Lower leg skin (tissue), 3 donors: Measurements from ENCODE around the gene GABARAP.

Source experiments
- POLR2A ChIP-seq, 2 donors: fragments of 450-650 bp; IDR thresholded peaks; one replicate each; pipeline ENCODE4 v1.6.1; 2016 to 2017; ENCODE audit warnings: antibody characterized with exemption in 2 of 2, mild to moderate bottlenecking in 1 of 2, moderate library complexity in 1 of 2
- TF ChIP-seq, protein P1 (sequence below), 3 donors: fragments of 450-650 bp; IDR thresholded peaks; one replicate each; pipeline ENCODE4 v1.5.1; 2016; ENCODE audit warnings: antibody characterized with exemption in 3 of 3, mild to moderate bottlenecking in 3 of 3, moderate library complexity in 2 of 3

DNA sequence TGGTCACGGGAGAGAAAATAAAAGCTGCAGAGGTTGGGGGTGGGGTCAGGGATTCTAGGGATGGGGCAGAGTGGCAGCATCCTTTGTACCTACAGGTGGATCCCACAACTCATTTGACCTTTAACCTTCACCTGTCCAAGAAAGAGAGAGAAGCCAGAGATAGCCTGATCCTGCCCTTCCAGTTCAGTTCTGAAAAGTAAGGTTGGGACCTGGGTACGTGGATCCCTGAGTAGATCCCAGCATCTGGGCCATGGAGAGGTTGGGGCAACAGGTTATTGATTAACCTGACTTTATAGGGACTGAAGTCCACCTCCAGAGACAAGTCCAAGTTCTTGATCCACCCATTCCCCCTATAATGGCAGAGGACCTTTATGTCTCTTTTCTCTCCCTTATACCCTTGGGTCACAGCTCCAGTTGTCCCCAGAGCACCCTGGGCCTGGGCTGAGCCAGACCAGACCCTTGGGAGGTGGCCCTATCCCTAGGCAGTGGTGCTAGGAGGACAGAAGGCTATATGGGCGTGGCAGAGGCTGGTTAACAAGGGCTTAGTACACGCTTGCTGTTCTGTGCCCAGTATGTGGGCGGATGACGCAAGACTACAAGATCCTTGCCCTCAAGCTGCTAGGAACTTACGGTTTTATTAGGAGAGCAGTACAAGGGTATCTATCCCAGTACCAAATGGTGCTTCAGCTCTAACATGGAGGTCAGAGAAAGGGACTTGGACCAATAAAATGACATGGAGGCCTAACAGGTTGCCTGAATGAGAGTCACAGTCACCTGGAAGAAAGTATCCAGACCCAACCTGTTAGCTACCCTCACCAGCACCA, 16.7 kb upstream of the GABARAP start:
- TF ChIP-seq, protein P1, sequence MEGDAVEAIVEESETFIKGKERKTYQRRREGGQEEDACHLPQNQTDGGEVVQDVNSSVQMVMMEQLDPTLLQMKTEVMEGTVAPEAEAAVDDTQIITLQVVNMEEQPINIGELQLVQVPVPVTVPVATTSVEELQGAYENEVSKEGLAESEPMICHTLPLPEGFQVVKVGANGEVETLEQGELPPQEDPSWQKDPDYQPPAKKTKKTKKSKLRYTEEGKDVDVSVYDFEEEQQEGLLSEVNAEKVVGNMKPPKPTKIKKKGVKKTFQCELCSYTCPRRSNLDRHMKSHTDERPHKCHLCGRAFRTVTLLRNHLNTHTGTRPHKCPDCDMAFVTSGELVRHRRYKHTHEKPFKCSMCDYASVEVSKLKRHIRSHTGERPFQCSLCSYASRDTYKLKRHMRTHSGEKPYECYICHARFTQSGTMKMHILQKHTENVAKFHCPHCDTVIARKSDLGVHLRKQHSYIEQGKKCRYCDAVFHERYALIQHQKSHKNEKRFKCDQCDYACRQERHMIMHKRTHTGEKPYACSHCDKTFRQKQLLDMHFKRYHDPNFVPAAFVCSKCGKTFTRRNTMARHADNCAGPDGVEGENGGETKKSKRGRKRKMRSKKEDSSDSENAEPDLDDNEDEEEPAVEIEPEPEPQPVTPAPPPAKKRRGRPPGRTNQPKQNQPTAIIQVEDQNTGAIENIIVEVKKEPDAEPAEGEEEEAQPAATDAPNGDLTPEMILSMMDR (IDR thresholded peaks at IDR 0.05): no peak
- no peak for TF ChIP-seq POLR2A (IDR thresholded peaks at IDR 0.05)
